HCT116 (cell line): ENCODE results near the gene TRAPPC12. TPM values are rescaled to one million over a fixed set of nuclear protein-coding genes. Genes with fewer than 3 reads are reported as not detected.

Experiments
- ATAC-seq: fragments of 200-7000 bp; cut with Tn5 transposase; 2 replicates; pipeline ENCODE4 v1.9.1; 2020; ENCODE audit warnings: mild to moderate bottlenecking, moderate library complexity
- BruUV-seq: library from RNA; stranded (reverse); fragments of 400-500 nt; replicated peaks from 2 replicates; lab custom pipeline; 2021; lab: Mats Ljungman, UMichigan
- CTCF ChIA-PET: fragments of 300-600 bp; sonication (Branson Sonifier 250); formaldehyde crosslinking; loops from one replicate; lab custom pipeline; 2021; ENCODE audit warnings: antibody characterized with exemption; lab: Charles Lee
- POLR2A ChIA-PET: fragments of 300-600, 350-600 bp; sonication (Branson Sonifier 250); formaldehyde crosslinking; loops from one replicate; lab custom pipeline; 2021; ENCODE audit warnings: antibody characterized with exemption; lab: Charles Lee
- RAD21 ChIA-PET, 2 experiments: fragments of 300-600 bp; sonication (Branson Sonifier 250); formaldehyde crosslinking; loops; one replicate each; lab custom pipeline; 2023; ENCODE audit warnings: low total read pairs in 2 of 2; ENCODE audit not compliant: uncharacterized antibody in 2 of 2, unreplicated experiment in 2 of 2, low non-redundant PET in 1 of 2; lab: Charles Lee
- DNase-seq: peaks from one replicate; pipeline ENCODE4 v3.0.0-alpha.2; 2010; ENCODE audit warnings: low read depth, low spot score
- H2AFZ ChIP-seq: fragments of 200-600 bp; shearing (Covaris generic), sonication (generic); 2 replicates; pipeline ENCODE4 v1.6.1; 2017; ENCODE audit warnings: low read depth, mixed run types, mixed read lengths, antibody characterized with exemption, low read length; ENCODE audit not compliant: poor library complexity, severe bottlenecking
- H3K27ac ChIP-seq: 2 replicates; pipeline ENCODE4 v1.5.1; 2012; ENCODE audit warnings: low read depth, low read length
- H3K27me3 ChIP-seq: fragments of 200-600 bp; sonication (generic); 2 replicates; pipeline ENCODE4 v1.6.1; 2016; ENCODE audit warnings: mixed run types, low read length, mixed read lengths; ENCODE audit not compliant: insufficient read depth
- H3K36me3 ChIP-seq, 2 experiments: fragments of 200-500 bp in 1 of 2; fragments of 200-600 bp in 1 of 2; sonication (Bioruptor generic) in 1 of 2; sonication (generic) in 1 of 2; 2 replicates each; pipeline versions ENCODE4 v1.5.1 to v1.6.1; 2014 to 2016; ENCODE audit warnings: low read length in 2 of 2, inconsistent platforms in 1 of 2, mixed read lengths in 1 of 2, mixed run types in 1 of 2; ENCODE audit not compliant: insufficient read depth in 2 of 2, control insufficient read depth in 1 of 2
- H3K4me1 ChIP-seq, 2 experiments: fragments of 200-600 bp in 1 of 2; sonication (generic) in 1 of 2; 2 replicates each; pipeline versions ENCODE4 v1.5.1 to v1.6.1; 2012 to 2017; ENCODE audit warnings: low read length in 2 of 2, inconsistent platforms in 1 of 2, mild to moderate bottlenecking in 1 of 2, mixed read lengths in 1 of 2, mixed run types in 1 of 2, moderate library complexity in 1 of 2; ENCODE audit not compliant: insufficient read depth in 2 of 2, control insufficient read depth in 1 of 2
- H3K4me2 ChIP-seq: fragments of 200-600 bp; sonication (generic); 2 replicates; pipeline ENCODE4 v1.6.1; 2017; ENCODE audit warnings: mixed run types, low read length, mixed read lengths
- H3K4me3 ChIP-seq, 2 experiments: fragments of 200-600 bp in 1 of 2; sonication (generic) in 1 of 2; replicated peaks in 1 of 2; 2 replicates each; pipeline ENCODE4 v1.5.1; 2011 to 2016; ENCODE audit warnings: low read length in 2 of 2, control low read depth in 1 of 2, low read depth in 1 of 2, mild to moderate bottlenecking in 1 of 2, mixed read lengths in 1 of 2, mixed run types in 1 of 2
- H3K79me2 ChIP-seq: fragments of 200-600 bp; sonication (generic); 2 replicates; pipeline ENCODE4 v1.6.1; 2017; ENCODE audit warnings: mild to moderate bottlenecking, mixed run types, low read length, moderate library complexity, mixed read lengths; ENCODE audit not compliant: insufficient read depth
- H3K9ac ChIP-seq: fragments of 200-600 bp; sonication (generic); 2 replicates; pipeline ENCODE4 v1.6.1; 2016; ENCODE audit warnings: low read length, mixed read lengths
- H3K9me2 ChIP-seq: fragments of 200-600 bp; sonication (generic), shearing (Covaris generic); 2 replicates; pipeline ENCODE4 v1.6.1; 2017; ENCODE audit warnings: mixed run types, mild to moderate bottlenecking, moderate library complexity; ENCODE audit not compliant: insufficient read depth
- H3K9me3 ChIP-seq, 2 experiments: fragments of 200-500 bp in 1 of 2; fragments of 200-600 bp in 1 of 2; sonication (Bioruptor generic) in 1 of 2; sonication (generic) in 1 of 2; 2 replicates each; pipeline ENCODE4 v1.6.1; 2014 to 2017; ENCODE audit warnings: low read length in 2 of 2, mixed read lengths in 2 of 2, inconsistent platforms in 1 of 2, low read depth in 1 of 2, mild to moderate bottlenecking in 1 of 2, mixed run types in 1 of 2, moderate library complexity in 1 of 2; ENCODE audit not compliant: control insufficient read depth in 1 of 2, insufficient read depth in 1 of 2
- H4K20me1 ChIP-seq: fragments of 200-600 bp; sonication (generic), shearing (Covaris generic); 2 replicates; pipeline ENCODE4 v1.6.1; 2017; ENCODE audit warnings: mixed run types, mild to moderate bottlenecking, moderate library complexity; ENCODE audit not compliant: insufficient read depth
- ATF3 ChIP-seq: IDR thresholded peaks from 2 replicates; pipeline ENCODE4 v1.6.1; 2012
- CBX3 ChIP-seq: IDR thresholded peaks from 2 replicates; pipeline ENCODE4 v1.6.1; 2012; ENCODE audit warnings: low read depth
- CEBPB ChIP-seq: IDR thresholded peaks from 2 replicates; pipeline ENCODE4 v1.6.1; 2012; ENCODE audit warnings: low read depth
- EZH2phosphoT487 ChIP-seq: fragments of 200-600 bp; IDR thresholded peaks from 2 replicates; pipeline ENCODE4 v1.6.1; 2018; ENCODE audit warnings: antibody characterized with exemption, borderline replicate concordance
- JUND ChIP-seq: IDR thresholded peaks from 2 replicates; pipeline ENCODE4 v1.6.1; 2012
- SIN3A ChIP-seq: IDR thresholded peaks from 2 replicates; pipeline ENCODE4 v1.6.1; 2012; ENCODE audit warnings: low read depth
- SRF ChIP-seq: IDR thresholded peaks from 2 replicates; pipeline ENCODE4 v1.6.1; 2012; ENCODE audit warnings: low read depth
- TCF7L2 ChIP-seq: IDR thresholded peaks from 2 replicates; pipeline ENCODE4 v1.7.0; 2011; ENCODE audit warnings: borderline replicate concordance, inconsistent platforms; ENCODE audit not compliant: insufficient read depth, insufficient read length; ENCODE audit errors: extremely low read depth
- YY1 ChIP-seq: IDR thresholded peaks from 2 replicates; pipeline ENCODE4 v1.6.1; 2011; ENCODE audit warnings: low read length, low read depth, moderate library complexity, mild to moderate bottlenecking; ENCODE audit not compliant: insufficient replicate concordance; ENCODE audit errors: extremely low read depth
- ZFX ChIP-seq: fragments of 450-650 bp; IDR thresholded peaks from 2 replicates; pipeline ENCODE4 v1.6.1; 2017
- intact Hi-C: fragments of 100-400 bp; cut with micrococcal nuclease; formaldehyde crosslinking; loops from 2 replicates; pipeline ENCODE4 v1.10.0; 2022
- total RNA-seq: library from RNA; stranded (reverse); gene quantifications from one replicate; pipeline ENCODE4 v1.2.1, GENCODE V29; 2021; ENCODE audit not compliant: unreplicated experiment
- TF ChIP-seq, protein P1 (sequence below): IDR thresholded peaks from 2 replicates; pipeline ENCODE4 v1.6.1; 2012

Gene TRAPPC12
- total RNA-seq, 1 experiment from 2014 or later = 47.4 TPM

GRCh38 chr2:3404349-3404894 lies 24.9 kb downstream of the TRAPPC12 start:
- intact Hi-C loops = no loop called here
- RAD21 ChIA-PET = no interaction called here

DNA sequence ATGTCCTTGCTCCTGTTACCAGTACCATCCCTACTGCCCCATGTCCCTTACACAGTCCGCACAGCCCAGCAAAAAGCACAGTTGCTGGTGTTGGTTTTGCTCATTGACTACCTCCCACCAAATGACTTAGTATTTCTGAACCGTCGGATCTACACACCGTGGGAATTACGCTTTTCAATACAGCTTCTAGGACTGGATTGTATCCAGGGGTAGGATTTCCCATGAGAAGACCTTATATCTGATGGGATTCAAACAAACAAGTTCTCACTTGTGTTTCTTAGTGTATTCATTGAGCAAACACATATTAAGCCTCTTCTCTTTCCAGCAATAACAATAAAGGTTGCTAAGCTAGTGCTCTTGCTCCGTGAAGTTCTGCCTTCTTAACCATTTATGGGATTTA lies 25.8 kb downstream of the TRAPPC12 start:
- Histone ChIP-seq H4K20me1 (no peaks in the 10 kb centered on the region), H3K9me2 (no peaks in the 10 kb centered on the region), H3K9ac (no peak overlapping the region), H3K9me3 (no peaks in the 10 kb centered on the region), H3K4me1 (no peaks in the 10 kb centered on the region), H3K36me3 (peaks cover 5 to 6% of the 10 kb centered on the region in 2 experiments; a peak in 3 of 4 replicates), H3K4me3 (no peak overlapping the region), H3K79me2 (peaks cover 13% of the 10 kb centered on the region; the same call in 1 of the 2 replicates), H3K27ac (no peak overlapping the region), H2AFZ (no peak overlapping the region), H3K27me3 (no peaks in the 10 kb centered on the region), H3K4me2 (no peak overlapping the region)
- TF ChIP-seq CEBPB (no peak), CBX3 (no peak), JUND (no peak), SRF (no peak)
- ATAC-seq (no peak), DNase-seq (no peak)
- intact Hi-C loops = no loop called here
- POLR2A ChIA-PET = no interaction called here
- BruUV-seq = no TSS peak
- RAD21 ChIA-PET = no interaction called here
- CTCF ChIA-PET = no interaction called here

More at GRCh38 chr2:3404349-3404894, 24.9 kb downstream of the TRAPPC12 start:
- no peaks in the 10 kb centered on the region for H3K9me2 ChIP-seq
- no TSS peak for BruUV-seq
- ATAC-seq (no peak), DNase-seq (no peak)
- no peaks in the 10 kb centered on the region for H4K20me1 ChIP-seq
- ChIA-PET POLR2A (no interaction called here), CTCF (no interaction called here)
- H3K4me2 ChIP-seq = no peak overlapping the region
- TF ChIP-seq YY1 (no peak), TCF7L2 (no peak), CBX3 (no peak), SIN3A (no peak), ZFX (no peak), ATF3 (no peak), EZH2phosphoT487 (no peak), JUND (no peak)
- TF ChIP-seq, protein P1, sequence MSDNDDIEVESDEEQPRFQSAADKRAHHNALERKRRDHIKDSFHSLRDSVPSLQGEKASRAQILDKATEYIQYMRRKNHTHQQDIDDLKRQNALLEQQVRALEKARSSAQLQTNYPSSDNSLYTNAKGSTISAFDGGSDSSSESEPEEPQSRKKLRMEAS = no peak
- no peak overlapping the region for H3K27ac ChIP-seq
- no peaks in the 10 kb centered on the region for H3K27me3 ChIP-seq
- no peak overlapping the region for H3K9ac ChIP-seq
- H3K4me3 ChIP-seq = no peak overlapping the region
- no peaks in the 10 kb centered on the region for H3K9me3 ChIP-seq
- peaks cover 13% of the 10 kb centered on the region; the same call in 1 of the 2 replicates for H3K79me2 ChIP-seq
- H2AFZ ChIP-seq = no peak overlapping the region
- H3K4me1 ChIP-seq = no peaks in the 10 kb centered on the region
- peaks cover 5 to 6% of the 10 kb centered on the region in 2 experiments; a peak in 3 of 4 replicates for H3K36me3 ChIP-seq
